C4-2B (cell line): ENCODE measurements around the gene TET3.

ENCODE experiments used
- ZFX ChIP-seq: fragments of 450-650 bp; IDR thresholded peaks from 2 replicates; pipeline ENCODE4 v1.6.1; 2017
- TF ChIP-seq, protein P1 (sequence below): fragments of 450-650 bp; conservative IDR thresholded peaks from 2 replicates; pipeline ENCODE4 v1.5.1; 2017; ENCODE audit warnings: mild to moderate bottlenecking

- TF ChIP-seq, protein P1, sequence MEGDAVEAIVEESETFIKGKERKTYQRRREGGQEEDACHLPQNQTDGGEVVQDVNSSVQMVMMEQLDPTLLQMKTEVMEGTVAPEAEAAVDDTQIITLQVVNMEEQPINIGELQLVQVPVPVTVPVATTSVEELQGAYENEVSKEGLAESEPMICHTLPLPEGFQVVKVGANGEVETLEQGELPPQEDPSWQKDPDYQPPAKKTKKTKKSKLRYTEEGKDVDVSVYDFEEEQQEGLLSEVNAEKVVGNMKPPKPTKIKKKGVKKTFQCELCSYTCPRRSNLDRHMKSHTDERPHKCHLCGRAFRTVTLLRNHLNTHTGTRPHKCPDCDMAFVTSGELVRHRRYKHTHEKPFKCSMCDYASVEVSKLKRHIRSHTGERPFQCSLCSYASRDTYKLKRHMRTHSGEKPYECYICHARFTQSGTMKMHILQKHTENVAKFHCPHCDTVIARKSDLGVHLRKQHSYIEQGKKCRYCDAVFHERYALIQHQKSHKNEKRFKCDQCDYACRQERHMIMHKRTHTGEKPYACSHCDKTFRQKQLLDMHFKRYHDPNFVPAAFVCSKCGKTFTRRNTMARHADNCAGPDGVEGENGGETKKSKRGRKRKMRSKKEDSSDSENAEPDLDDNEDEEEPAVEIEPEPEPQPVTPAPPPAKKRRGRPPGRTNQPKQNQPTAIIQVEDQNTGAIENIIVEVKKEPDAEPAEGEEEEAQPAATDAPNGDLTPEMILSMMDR = no peak
- TF ChIP-seq ZFX = no peak
These were observed 13.7 kb downstream of the TET3 start for GRCh38 chr2:73998451-73998850.
